GM18909 (cell line): ENCODE measurements around the gene KLF3.

Source experiments
- ATAC-seq: cut with Tn5 transposase; IDR thresholded peaks from one replicate; pipeline ENCODE4 v1.9.1; 2021; ENCODE audit warnings: mild to moderate bottlenecking; ENCODE audit not compliant: unreplicated experiment, poor library complexity

The KLF3 gene

DNA sequence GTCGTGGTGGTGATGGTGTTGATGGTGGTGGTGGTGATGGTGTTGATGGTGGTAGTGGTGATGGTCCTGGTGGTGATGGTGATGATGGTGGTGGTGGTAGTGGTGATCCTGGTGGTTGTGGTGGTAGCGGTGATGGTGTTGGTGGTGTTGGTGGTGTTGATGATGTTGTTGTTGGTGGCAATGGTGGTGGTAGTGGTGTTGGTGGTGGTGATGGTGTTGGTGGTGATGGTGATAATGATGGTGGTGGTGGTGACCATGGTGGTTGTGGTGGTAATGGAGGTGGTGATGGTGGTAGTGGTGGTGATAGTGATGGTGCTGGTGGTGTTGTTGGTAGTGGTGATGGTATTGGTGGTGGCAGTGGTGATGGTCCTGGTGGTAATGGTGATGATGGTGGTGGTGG, 69.7 kb downstream of the KLF3 start:
- ATAC-seq: no peak

DNA sequence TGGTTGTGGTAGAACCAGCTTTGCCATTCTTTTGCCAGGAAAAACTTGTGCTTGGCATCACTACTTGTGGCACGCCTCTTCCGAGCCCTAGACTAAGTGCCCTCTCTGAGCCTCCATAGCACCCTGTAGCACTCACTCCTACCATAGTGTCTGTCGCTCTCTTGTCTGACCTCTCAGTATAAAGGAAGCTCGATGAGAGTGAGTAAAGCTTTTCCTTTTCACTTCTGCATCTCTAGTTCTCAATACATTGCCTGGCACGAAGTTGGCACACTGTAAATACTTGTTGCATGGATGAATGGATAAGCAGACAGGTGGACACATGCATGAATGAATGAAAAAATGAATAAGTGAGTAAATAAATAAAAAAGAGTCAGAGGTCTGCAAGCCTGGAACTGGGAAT, 70.4 kb downstream of the KLF3 start:
- no peak for ATAC-seq

DNA sequence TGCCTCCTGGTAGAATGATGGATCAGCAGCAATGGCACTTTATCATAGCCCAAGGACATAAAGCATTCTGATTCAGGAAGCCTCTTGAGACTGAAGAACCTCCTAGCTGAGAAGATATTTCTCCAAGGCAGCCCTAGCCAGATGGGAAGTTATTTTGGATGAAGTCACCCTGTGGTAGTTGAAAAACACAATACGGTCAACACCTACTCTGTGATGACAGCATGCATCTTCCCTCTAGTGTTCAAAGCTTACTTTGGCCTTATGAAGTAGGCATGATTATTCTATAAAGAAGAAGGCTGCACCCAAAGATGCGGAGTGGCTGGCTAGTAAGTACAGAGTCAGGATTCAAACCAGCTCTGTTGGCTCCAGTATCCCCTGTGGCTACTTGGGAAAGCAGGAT, 70.9 kb downstream of the KLF3 start:
- ATAC-seq: no peak

DNA sequence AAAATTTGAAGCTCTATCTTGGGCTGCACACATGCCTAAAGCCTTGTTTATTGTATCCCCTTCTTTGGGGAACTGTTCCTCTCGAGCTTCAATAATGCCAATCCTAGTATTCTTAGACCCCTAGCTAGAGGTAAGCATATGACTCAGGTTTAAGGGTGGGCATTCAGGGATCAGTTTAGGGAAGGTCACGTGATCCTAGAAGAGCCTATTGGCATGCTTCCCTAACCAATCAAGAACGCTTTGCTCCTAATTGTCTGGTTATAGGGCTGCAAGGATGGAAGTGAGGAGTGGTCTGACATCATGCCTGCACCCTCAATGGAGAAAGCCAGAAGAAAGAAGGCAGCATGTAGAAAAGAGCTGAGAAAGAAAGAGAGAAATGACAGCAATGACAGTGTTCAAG, 71.9 kb downstream of the KLF3 start:
- no peak for ATAC-seq

DNA sequence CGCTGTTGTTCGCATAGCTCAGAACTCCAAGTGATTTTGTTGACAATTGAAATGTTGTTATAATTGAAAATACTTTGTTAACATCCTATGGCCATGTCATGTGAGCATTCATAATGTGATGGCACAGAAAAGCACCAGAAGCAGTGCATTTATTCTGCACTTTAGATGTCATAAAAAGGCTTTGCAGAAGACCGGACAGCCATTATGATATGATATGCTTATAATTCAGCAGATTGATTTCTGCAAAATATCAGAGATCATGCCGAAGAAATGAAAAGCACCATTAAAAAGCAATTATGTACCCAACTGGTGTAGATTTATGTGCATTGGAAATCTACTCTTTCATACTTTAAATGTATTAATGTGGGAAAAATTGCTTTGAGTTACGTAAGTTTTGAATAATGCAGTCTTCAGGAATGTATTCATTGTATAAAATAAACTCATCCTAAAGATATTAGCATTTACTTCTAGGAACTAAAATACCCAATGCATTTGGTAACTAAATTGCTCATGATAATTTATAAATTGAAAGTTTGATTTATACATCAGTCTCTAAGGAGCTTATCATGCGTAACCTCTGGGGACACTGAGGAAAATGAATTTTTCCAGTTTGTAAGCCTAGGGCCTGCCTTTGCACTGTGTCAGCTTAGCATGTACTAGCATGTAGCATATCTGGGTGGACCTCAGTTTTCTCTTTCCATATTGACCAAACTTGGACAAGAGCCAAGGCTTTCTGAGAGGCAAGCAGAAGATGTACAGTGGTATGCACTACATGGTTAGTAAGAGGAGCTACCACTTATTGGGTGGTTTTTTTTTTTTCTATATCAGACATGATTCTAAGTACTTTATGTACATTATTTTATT, 75.2 kb downstream of the KLF3 start:
- no peak for ATAC-seq

DNA sequence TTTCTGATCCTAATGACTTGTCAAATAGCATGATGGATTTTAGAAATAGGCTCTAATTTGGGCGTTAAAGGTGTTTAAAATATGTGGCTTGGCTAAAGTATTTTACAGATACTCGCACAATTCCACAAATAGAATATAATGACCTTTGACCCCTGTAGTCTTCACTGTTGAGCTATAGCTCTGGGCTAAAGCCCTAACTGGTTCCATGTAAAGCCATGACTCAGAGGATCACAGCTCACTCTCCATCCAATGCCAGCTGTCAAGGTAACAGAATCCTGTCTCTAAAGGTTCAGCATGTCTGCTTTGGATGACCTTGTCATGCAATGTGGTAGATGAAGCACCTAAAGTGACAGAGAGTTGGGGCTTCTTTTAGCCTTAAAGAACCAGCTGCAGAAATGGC, 76.3 kb downstream of the KLF3 start:
- ATAC-seq: no peak

DNA sequence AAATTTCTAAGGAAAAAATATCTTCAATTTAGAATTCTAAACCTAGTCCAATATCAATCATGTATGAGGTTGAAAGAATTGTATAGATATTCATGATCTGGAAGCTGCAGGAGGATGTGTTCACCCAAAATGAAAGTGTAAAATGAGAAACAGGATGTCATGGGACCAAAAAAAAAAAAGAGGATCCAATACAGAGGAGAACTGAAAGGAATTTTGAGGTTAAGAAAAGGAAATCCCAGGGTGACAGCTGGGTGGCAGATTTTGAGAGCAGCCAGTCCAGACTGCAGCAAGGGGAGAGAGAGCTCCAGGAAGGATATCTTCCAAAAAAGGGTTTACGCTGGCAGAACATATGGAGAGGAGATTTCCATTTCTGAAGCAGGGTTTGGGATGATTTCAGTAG, 79.9 kb downstream of the KLF3 start:
- ATAC-seq: no peak

DNA sequence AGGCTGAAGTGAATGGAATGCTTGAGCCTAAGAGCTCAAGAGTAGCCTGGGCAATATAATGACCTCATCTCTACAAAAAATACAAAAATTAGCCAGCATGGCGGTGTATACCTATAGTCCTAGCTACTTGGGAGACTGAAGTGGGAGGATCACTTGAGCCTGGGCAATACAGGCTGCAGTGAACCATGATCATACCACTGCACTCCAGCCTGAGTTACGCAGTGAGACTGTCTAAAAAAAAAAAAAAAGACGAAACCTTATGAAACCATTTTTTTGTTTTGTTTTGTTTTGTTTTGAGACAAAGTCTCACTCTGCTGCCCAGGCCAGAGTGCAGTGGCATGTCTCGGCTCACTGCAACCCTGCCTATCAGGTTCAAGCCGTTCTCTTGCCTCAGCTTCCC, 81.9 kb downstream of the KLF3 start:
- no peak for ATAC-seq

DNA sequence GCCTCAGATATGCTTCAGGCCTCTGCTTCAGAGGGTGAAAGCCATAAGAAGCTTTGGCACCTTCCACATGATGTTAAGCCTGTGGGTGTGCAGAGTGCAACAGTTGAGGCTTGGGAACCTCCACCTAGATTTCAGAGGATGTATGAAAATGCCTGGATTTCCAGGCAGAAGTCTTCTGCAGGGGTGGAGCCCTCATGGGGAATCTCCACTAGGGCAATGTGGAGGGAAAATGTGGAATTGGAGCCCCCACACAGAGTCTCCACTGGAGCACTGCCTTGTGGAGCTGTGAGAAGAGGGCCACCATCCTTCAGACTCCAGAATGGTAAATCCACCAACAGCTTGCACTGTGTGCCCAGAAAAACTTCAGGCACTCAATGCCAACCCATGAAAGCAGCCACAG, 83.6 kb downstream of the KLF3 start:
- no peak for ATAC-seq

DNA sequence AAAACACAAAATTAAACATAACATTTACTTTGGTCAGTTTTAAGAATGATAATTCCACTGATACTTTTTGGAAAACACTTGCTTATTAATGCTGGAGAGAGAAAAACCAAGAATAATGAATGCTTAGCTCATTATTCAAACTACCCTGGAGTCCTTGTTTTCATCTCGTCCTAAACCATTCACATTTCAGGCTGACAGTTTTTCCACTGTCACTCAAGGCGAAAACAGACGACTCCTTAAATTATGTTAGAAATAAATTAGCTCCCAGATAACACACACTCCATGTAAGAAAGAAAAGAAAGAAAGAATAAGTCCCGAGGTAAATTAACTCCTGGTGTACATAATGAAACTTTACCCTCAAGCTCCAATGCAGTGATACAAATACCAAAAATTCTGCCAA, 85.3 kb downstream of the KLF3 start:
- ATAC-seq: no peak
